H1 (cell line): ENCODE measurements around the gene PLK5. TPM values are rescaled to one million over a fixed set of nuclear protein-coding genes. Genes with fewer than 3 reads are reported as not detected.

Experiments used
- CTCF ChIA-PET: fragments of 300-600 bp; sonication (Branson Sonifier 250); formaldehyde crosslinking; loops from one replicate; lab custom pipeline; 2021; ENCODE audit not compliant: partially characterized antibody; lab: Charles Lee
- POLR2A ChIA-PET: fragments of 300-600 bp; sonication (Branson Sonifier 250); formaldehyde crosslinking; loops from one replicate; lab custom pipeline; 2021; ENCODE audit warnings: inconsistent platforms; ENCODE audit not compliant: partially characterized antibody; lab: Charles Lee
- DNase-seq, 2 experiments: peaks; one replicate each; pipeline versions ENCODE4 v3.0.0 to v3.0.0-alpha.2; 2010 to 2022; ENCODE audit warnings: low spot score in 2 of 2, low read depth in 1 of 2, mixed read lengths in 1 of 2
- FAIRE-seq: peaks from 2 replicates; lab custom pipeline; 2011; peaks lifted over from hg19 to GRCh38; lab: Jason Lieb, UNC
- H2AFZ ChIP-seq: 2 replicates; pipeline ENCODE4 v1.8.1; 2012; ENCODE audit warnings: low read length, inconsistent platforms
- H2AK5ac ChIP-seq: 2 replicates; pipeline ENCODE4 v1.6.1; 2013; ENCODE audit warnings: low read depth, low read length
- H2BK120ac ChIP-seq: replicated peaks from 2 replicates; pipeline ENCODE3; 2013; ENCODE audit warnings: low read depth, low read length, inconsistent platforms
- H2BK12ac ChIP-seq: 2 replicates; pipeline ENCODE4 v1.6.1; 2013; ENCODE audit warnings: low read depth, low read length
- H2BK15ac ChIP-seq: 2 replicates; pipeline ENCODE4 v1.6.1; 2013; ENCODE audit warnings: low read length
- H2BK20ac ChIP-seq: 2 replicates; pipeline ENCODE4 v1.6.1; 2013; ENCODE audit warnings: low read length
- H2BK5ac ChIP-seq: 2 replicates; pipeline ENCODE4 v1.6.1; 2013; ENCODE audit warnings: low read depth, low read length
- H3K14ac ChIP-seq: 2 replicates; pipeline ENCODE4 v1.6.1; 2013; ENCODE audit warnings: inconsistent platforms; ENCODE audit not compliant: insufficient read length
- H3K18ac ChIP-seq: 2 replicates; pipeline ENCODE4 v1.6.1; 2013; ENCODE audit warnings: low read length; ENCODE audit errors: extremely low read depth
- H3K23ac ChIP-seq: 2 replicates; pipeline ENCODE4 v1.6.1; 2013; ENCODE audit warnings: inconsistent platforms; ENCODE audit not compliant: insufficient read length
- H3K23me2 ChIP-seq: 2 replicates; pipeline ENCODE4 v1.6.1; 2013; ENCODE audit warnings: low read depth, low read length
- H3K27ac ChIP-seq: 2 replicates; pipeline ENCODE4 v1.6.1; 2011; ENCODE audit warnings: low read depth, low read length, inconsistent platforms
- H3K27me3 ChIP-seq, 4 experiments: replicated peaks in 1 of 4; 1 replicate in 1 of 4; 2 replicates in 3 of 4; pipeline versions ENCODE4 v1.6.1 to v1.8.1; 2011 to 2013; ENCODE audit warnings: low read length in 3 of 4, mild to moderate bottlenecking in 3 of 4, inconsistent platforms in 2 of 4, mixed read lengths in 2 of 4, moderate library complexity in 1 of 4; ENCODE audit not compliant: control insufficient read depth in 3 of 4, insufficient read depth in 3 of 4; ENCODE audit errors: extremely low read depth in 1 of 4
- H3K36me3 ChIP-seq, 4 experiments: 2 replicates each; pipeline versions ENCODE4 v1.6.1 to v1.8.1; 2011 to 2013; ENCODE audit warnings: mild to moderate bottlenecking in 4 of 4, low read length in 3 of 4, moderate library complexity in 2 of 4, control low read depth in 1 of 4, inconsistent platforms in 1 of 4; ENCODE audit not compliant: insufficient read depth in 4 of 4, control insufficient read depth in 2 of 4
- H3K4ac ChIP-seq: replicated peaks from 2 replicates; pipeline ENCODE3; 2013; ENCODE audit warnings: low read length, low read depth, mixed read lengths, inconsistent platforms; ENCODE audit not compliant: insufficient read length
- H3K4me1 ChIP-seq, 4 experiments: replicated peaks in 1 of 4; 1 replicate in 1 of 4; 2 replicates in 3 of 4; pipeline versions ENCODE4 v1.6.1 to v1.8.1; 2011 to 2013; ENCODE audit warnings: low read length in 3 of 4, inconsistent platforms in 2 of 4, mixed read lengths in 1 of 4; ENCODE audit not compliant: insufficient read depth in 4 of 4, control insufficient read depth in 3 of 4
- H3K4me2 ChIP-seq, 2 experiments: 2 replicates each; pipeline versions ENCODE4 v1.6.1 to v1.8.1; 2011 to 2013; ENCODE audit warnings: low read depth in 2 of 2, low read length in 2 of 2, control low read depth in 1 of 2, inconsistent platforms in 1 of 2, mild to moderate bottlenecking in 1 of 2; ENCODE audit not compliant: insufficient read depth in 1 of 2
- H3K4me3 ChIP-seq, 4 experiments: fragments of 200-600, 300-600 bp in 1 of 4; sonication (generic), shearing (Covaris generic), sonication (Bioruptor Twin) in 1 of 4; 2 replicates each; pipeline versions ENCODE4 v1.5.1 to v1.8.1; 2011 to 2016; ENCODE audit warnings: low read length in 4 of 4, low read depth in 3 of 4, control low read depth in 2 of 4, inconsistent platforms in 2 of 4, mild to moderate bottlenecking in 2 of 4, mixed read lengths in 1 of 4, moderate library complexity in 1 of 4; ENCODE audit not compliant: insufficient read depth in 2 of 4; ENCODE audit errors: extremely low read depth in 1 of 4
- H3K56ac ChIP-seq: replicated peaks from 2 replicates; pipeline ENCODE3; 2013; ENCODE audit warnings: low read depth, mild to moderate bottlenecking, mixed read lengths, low read length, inconsistent platforms; ENCODE audit not compliant: insufficient read length
- H3K79me1 ChIP-seq: 2 replicates; pipeline ENCODE4 v1.6.1; 2013; ENCODE audit warnings: low read depth, low read length, control low read depth
- H3K79me2 ChIP-seq, 2 experiments: 2 replicates each; pipeline versions ENCODE4 v1.6.1 to v1.8.1; 2012 to 2013; ENCODE audit warnings: low read length in 2 of 2, mild to moderate bottlenecking in 2 of 2, inconsistent platforms in 1 of 2; ENCODE audit not compliant: insufficient read depth in 2 of 2, control insufficient read depth in 1 of 2
- H3K9ac ChIP-seq, 4 experiments: replicated peaks in 1 of 4; 1 replicate in 1 of 4; 2 replicates in 3 of 4; pipeline versions ENCODE4 v1.6.1 to v1.8.1; 2011 to 2013; ENCODE audit warnings: low read depth in 3 of 4, low read length in 3 of 4, control low read depth in 2 of 4, mild to moderate bottlenecking in 2 of 4, moderate library complexity in 2 of 4, inconsistent platforms in 1 of 4; ENCODE audit errors: extremely low read depth in 1 of 4
- H3K9me3 ChIP-seq, 2 experiments: 2 replicates each; pipeline versions ENCODE4 v1.6.1 to v1.8.1; 2012 to 2013; ENCODE audit warnings: mild to moderate bottlenecking in 2 of 2, moderate library complexity in 2 of 2, control low read depth in 1 of 2, inconsistent platforms in 1 of 2, low read depth in 1 of 2, low read length in 1 of 2, mixed read lengths in 1 of 2; ENCODE audit not compliant: insufficient read depth in 2 of 2
- H4K20me1 ChIP-seq, 2 experiments: replicated peaks in 1 of 2; 2 replicates each; pipeline versions ENCODE3 to v1.8.1; 2011 to 2013; ENCODE audit warnings: inconsistent platforms in 2 of 2, low read length in 2 of 2, mild to moderate bottlenecking in 1 of 2; ENCODE audit not compliant: insufficient read depth in 2 of 2, control insufficient read depth in 1 of 2
- H4K5ac ChIP-seq: 2 replicates; pipeline ENCODE4 v1.6.1; 2013; ENCODE audit warnings: low read length, low read depth, mixed read lengths, inconsistent platforms; ENCODE audit not compliant: insufficient read length
- H4K8ac ChIP-seq: 2 replicates; pipeline ENCODE4 v1.8.0; 2013; ENCODE audit warnings: mild to moderate bottlenecking, moderate library complexity, low read length, inconsistent platforms; ENCODE audit not compliant: insufficient read depth; ENCODE audit errors: extremely low read depth
- H4K91ac ChIP-seq: replicated peaks from 2 replicates; pipeline ENCODE3; 2013; ENCODE audit warnings: low read length, mixed read lengths, inconsistent platforms; ENCODE audit not compliant: insufficient read length
- BCL11A ChIP-seq, 2 experiments: IDR thresholded peaks; one replicate each; pipeline ENCODE4 v1.6.1; 2011; ENCODE audit warnings: low read depth in 2 of 2, low read length in 2 of 2, mild to moderate bottlenecking in 2 of 2
- BRCA1 ChIP-seq: IDR thresholded peaks from 2 replicates; pipeline ENCODE4 v1.6.1; 2012; ENCODE audit warnings: low read depth, low read length, improper control_type of control experiment
- CBX5 ChIP-seq: fragments of 300-800, 300-1000 bp; sonication (generic); IDR thresholded peaks from 2 replicates; pipeline ENCODE4 v1.7.1; 2016; ENCODE audit warnings: antibody characterized with exemption, low read length, low read depth
- CBX8 ChIP-seq: fragments of 300-800, 300-1000 bp; sonication (generic); IDR thresholded peaks from 2 replicates; pipeline ENCODE4 v1.7.1; 2016; ENCODE audit warnings: low read depth, low read length, borderline replicate concordance
- CHD1 ChIP-seq: IDR thresholded peaks from 2 replicates; pipeline ENCODE4 v1.6.1; 2012; ENCODE audit warnings: low read depth, low read length, improper control_type of control experiment
- JUND ChIP-seq: IDR thresholded peaks from 2 replicates; pipeline ENCODE4 v1.6.1; 2011; ENCODE audit warnings: mild to moderate bottlenecking, improper control_type of control experiment, low read length
- KDM1A ChIP-seq: fragments of 200-600, 300-600 bp; sonication (generic); IDR thresholded peaks from 2 replicates; pipeline ENCODE4 v1.7.1; 2016; ENCODE audit warnings: mild to moderate bottlenecking, low read length, borderline replicate concordance
- POLR2A ChIP-seq, 2 experiments: IDR thresholded peaks; 1 replicate in 1 of 2; 2 replicates in 1 of 2; pipeline ENCODE4 v1.6.1; 2011; ENCODE audit warnings: low read depth in 2 of 2, low read length in 2 of 2, mild to moderate bottlenecking in 2 of 2; ENCODE audit errors: control extremely low read depth in 1 of 2
- POLR2AphosphoS5 ChIP-seq: IDR thresholded peaks from 2 replicates; pipeline ENCODE4 v1.6.1; 2011; ENCODE audit warnings: low read depth, low read length
- RFX5 ChIP-seq: IDR thresholded peaks from 2 replicates; pipeline ENCODE4 v1.6.1; 2011; ENCODE audit warnings: low read depth, low read length, improper control_type of control experiment, borderline replicate concordance
- RXRA ChIP-seq: IDR thresholded peaks from 2 replicates; pipeline ENCODE4 v1.6.1; 2011; ENCODE audit warnings: low read depth, mild to moderate bottlenecking, low read length, moderate library complexity; ENCODE audit not compliant: insufficient read depth
- YY1 ChIP-seq: IDR thresholded peaks from 2 replicates; pipeline ENCODE4 v1.6.1; 2011; ENCODE audit warnings: low read depth, mild to moderate bottlenecking, low read length
- WGBS, 2 experiments: shearing (Covaris generic) in 1 of 2; methylation state at CpG; one replicate each; pipeline versions ENCODE4 v1.1.6 to v1.1.7; 2013 to 2015; ENCODE audit warnings: low lambda C conversion rate in 2 of 2, mixed read lengths in 2 of 2, inconsistent platforms in 1 of 2, low coverage in 1 of 2, missing lambda C conversion rate in 1 of 2; ENCODE audit not compliant: insufficient replicate concordance in 2 of 2, insufficient coverage in 1 of 2, insufficient read length in 1 of 2; ENCODE audit errors: extremely low coverage in 1 of 2, missing lambda C conversion rate in 1 of 2; 5-methylcytosine and 5-hydroxymethylcytosine counted together
- polyA plus RNA-seq, 7 experiments: library from polyadenylated mRNA; depleted of rRNA in 3 of 7; stranded (reverse) in 5 of 7; unstranded in 2 of 7; fragments of >200 nt in 5 of 7; fragments of 200-250 nt in 2 of 7; gene quantifications; 1 replicate in 5 of 7; 2 replicates in 1 of 7; 4 replicates in 1 of 7; pipeline versions ENCODE4 v1.2.1 to v1.2.3, GENCODE V29; 2011 to 2013; ENCODE audit warnings: missing spikeins in 2 of 7, mixed read lengths in 2 of 7
- total RNA-seq: library from RNA; stranded (reverse); fragmentation: NEBNext Ultra II Directional; extraction: Animal tissue kit (Norgen Biotek cat#: 25700); gene quantifications from 2 replicates; pipeline ENCODE4 v1.2.1, GENCODE V29; 2021

Gene PLK5
- total and polyA plus RNA-seq, 2 of the 8 experiments (the other 6 are each of a cell fraction or from before 2014, with no cell fraction given): 0.43 to 0.45 TPM

DNA sequence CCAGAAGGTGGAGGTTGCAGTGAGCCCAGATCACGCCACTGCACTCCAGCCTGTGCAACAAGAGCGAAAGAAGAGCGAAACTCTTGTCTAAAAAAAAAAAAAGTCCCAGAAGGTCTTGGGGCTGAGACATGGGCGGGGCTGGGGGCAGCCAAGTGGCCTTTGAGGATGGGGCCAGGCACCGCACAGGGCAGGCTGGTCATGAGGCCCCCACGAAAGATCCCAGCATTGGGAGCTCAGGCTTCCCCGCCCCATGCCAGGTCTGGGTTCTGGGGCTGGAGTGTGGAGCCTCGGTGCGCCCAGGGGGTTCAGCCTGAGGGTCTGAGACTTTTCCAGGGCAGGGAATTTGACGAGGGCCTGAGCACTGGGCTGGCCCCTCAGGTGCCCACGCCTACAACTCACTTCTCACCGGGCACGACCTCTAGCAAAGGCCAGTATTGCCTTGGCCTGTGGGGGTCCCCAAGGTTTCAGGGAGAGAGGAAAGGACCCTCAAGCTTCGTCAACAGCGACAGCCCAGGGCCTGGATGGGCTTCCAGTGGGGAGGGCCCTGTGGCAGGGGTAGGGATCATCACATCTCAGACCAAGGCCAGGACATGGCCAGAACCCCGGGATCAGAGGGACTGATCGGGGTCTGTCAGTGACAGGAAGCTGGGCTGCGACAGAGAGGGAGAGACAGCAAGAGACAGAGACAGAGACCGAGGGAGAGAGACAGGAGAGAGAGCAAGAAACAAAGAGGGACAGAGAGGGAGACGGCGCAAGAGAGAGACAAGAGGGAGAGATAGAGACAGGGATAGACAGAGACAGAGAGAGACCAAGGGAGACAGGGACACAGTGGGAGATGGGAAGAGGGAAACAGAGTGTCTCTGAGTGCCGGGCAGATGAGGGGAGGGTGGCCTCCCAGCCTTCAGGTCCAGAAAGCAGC is 51.7 kb downstream of the PLK5 start:
- Histone ChIP-seq H3K36me3 (peaks cover 5 to 34% (median 22%) of the 10 kb centered on the region in 4 experiments; a peak in 6 of 8 replicates), H4K20me1 (peaks cover 0 to 14% of the 10 kb centered on the region in 2 experiments), H3K18ac (no peak overlapping the region), H3K27ac (no peak overlapping the region), H3K23ac (no peak overlapping the region), H2BK12ac (no peak overlapping the region), H2BK15ac (no peak overlapping the region), H3K9me3 (no peaks in the 10 kb centered on the region), H2BK5ac (no peak overlapping the region), H2BK120ac (no peak overlapping the region), H3K4me1 (no peaks in the 10 kb centered on the region), H3K4me3 (no peak overlapping the region), H2BK20ac (no peak overlapping the region), H3K4ac (no peak overlapping the region), H3K79me1 (no peaks in the 10 kb centered on the region; the same call in 1 of the 2 replicates), H4K91ac (no peak overlapping the region), H3K56ac (no peak overlapping the region), H3K14ac (no peak overlapping the region), H4K5ac (no peak overlapping the region), H3K9ac (no peak overlapping the region), H3K79me2 (no peaks in the 10 kb centered on the region), H3K27me3 (peaks cover 0 to 7% (median 1%) of the 10 kb centered on the region in 4 experiments; a peak in 2 of 7 replicates), H2AFZ (no peak overlapping the region), H2AK5ac (no peak overlapping the region), H3K4me2 (no peak overlapping the region), H3K23me2 (no peaks in the 10 kb centered on the region), H4K8ac (no peak overlapping the region; the same call in 1 of the 2 replicates)
- 86% methylated on average over 18 of the region's 22 CpGs; no CpG with 5 or more reads in 1 of the 2 experiments for WGBS, 2 experiments
- DNase-seq (no peak), FAIRE-seq (no peak)
- ChIA-PET CTCF (interaction anchor here (0.5 to 4.5 kb wide), 4 partner anchors 10 to 32 kb away, joined by 3 to 25 read pairs (median 4); no protein-coding TSS in a partner anchor), POLR2A (interaction anchor here (0.6 to 8.8 kb wide), 11 partner anchors 8 to 306 kb away, joined by 3 to 148 read pairs (median 4); partner anchors contain the start of genes CIRBP, MBD3 and MEX3D)
- TF ChIP-seq CBX8 (no peak), POLR2AphosphoS5 (no peak), RFX5 (no peak), KDM1A (no peak), BCL11A (IDR thresholded peaks at IDR 0.05; ENCODE audit: low read depth in 2 of 2, low read length in 2 of 2) (no peak), CBX5 (no peak), RXRA (no peak), BRCA1 (no peak), CHD1 (no peak), JUND (no peak), YY1 (no peak), POLR2A (IDR thresholded peaks at IDR 0.05; ENCODE audit: control extremely low read depth in 1 of 2, low read depth in 2 of 2, low read length in 2 of 2) (no peak)
